SK-MEL-5 (cell line): ENCODE results near the gene FOXN3. TPM values are rescaled to one million over a fixed set of nuclear protein-coding genes. Genes with fewer than 3 reads are reported as not detected.
"Not testable (repeated sequence)": the region's sequence is repeated elsewhere in the genome, so short reads cannot be mapped to it uniquely, and the experiment has no call there.

Experiments used
- DNase-seq: peaks from one replicate; pipeline ENCODE4 v3.0.0-alpha.2; 2016; ENCODE audit warnings: low read depth, low spot score
- in situ Hi-C: cut with HindIII; loops from 2 replicates; pipeline ENCODE4 v1.10.0; 2016; ENCODE audit warnings: low sequenced_read_pairs, high pct_unique_total_duplicates, low pct_unique_long_range_greater_than_20kb
- total RNA-seq: library from RNA; depleted of rRNA; stranded (reverse); fragments of >200 nt; shearing (Covaris generic); gene quantifications from 2 replicates; pipeline ENCODE4 v1.2.3, GENCODE V29; 2014

Gene FOXN3
- total RNA-seq, 1 experiment from 2014 or later: 6.2 TPM

GRCh38 chr14:89221109-89221810 lies 195.8 kb downstream of the FOXN3 start:
- no peak for DNase-seq
- in situ Hi-C loops: no loop called here

DNA sequence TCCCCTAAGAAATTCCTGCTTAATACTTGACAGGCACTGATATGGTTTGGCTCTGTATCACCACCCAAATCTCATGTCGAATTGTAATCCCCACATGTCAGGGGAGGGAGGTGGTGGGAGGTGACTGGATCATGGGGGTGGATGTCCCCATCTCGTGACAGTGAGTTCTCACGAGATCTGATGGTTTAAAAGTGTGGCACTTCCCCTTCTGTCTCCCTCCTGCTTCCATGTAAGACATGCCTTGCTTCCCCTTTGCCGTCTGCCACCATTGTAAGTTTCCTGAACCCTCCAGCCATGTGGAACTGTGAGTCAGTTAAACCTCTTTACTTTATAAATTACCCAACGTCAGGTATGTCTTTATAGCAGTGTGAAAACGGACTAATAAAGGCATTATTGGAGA lies 198.0 kb downstream of the FOXN3 start:
- in situ Hi-C loops: no loop called here
- no peak for DNase-seq

DNA sequence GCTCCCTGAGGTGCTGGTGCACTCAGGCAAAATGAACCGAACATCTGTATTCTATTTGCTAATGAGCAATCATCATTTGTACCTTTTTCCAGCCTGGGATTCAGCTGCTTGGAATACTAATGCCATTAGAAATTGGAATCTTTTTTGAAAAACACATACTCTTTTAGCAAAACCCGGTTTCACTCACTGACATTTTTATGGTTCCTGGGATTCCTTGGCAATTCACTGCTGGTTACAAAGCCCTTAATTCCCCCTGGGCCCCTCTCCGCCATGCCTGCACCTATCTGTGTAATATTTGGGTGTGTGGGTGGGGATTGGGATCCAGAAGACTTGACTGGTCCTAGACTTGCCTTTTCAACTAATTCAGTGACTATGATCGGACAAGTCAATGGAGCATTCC lies 199.1 kb downstream of the FOXN3 start:
- in situ Hi-C loops: no loop called here
- DNase-seq: no peak

- DNase-seq: no peak
- in situ Hi-C loops: no loop called here
Measured at GRCh38 chr14:89215531-89215930, 201.5 kb downstream of the FOXN3 start.

DNA sequence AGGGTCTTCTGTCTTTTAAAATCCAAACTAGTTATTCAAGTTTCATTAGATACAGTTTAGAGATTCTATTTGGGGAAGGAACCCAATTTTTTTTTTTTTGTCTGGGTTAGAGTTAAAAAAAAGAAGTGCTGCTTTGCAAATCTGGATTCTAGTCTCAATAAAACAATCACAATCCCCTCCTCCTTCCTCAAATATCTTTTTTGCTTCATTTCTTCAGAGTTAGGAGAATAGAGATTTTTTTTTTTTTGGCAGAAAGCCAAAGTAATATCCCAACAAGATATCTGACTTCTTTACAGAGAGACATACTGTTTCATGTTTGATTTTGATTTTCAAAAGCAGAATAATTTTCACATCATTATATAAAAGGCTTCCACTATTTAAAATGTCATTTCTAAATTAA lies 201.9 kb downstream of the FOXN3 start:
- DNase-seq: no peak
- in situ Hi-C loops: no loop called here

DNA sequence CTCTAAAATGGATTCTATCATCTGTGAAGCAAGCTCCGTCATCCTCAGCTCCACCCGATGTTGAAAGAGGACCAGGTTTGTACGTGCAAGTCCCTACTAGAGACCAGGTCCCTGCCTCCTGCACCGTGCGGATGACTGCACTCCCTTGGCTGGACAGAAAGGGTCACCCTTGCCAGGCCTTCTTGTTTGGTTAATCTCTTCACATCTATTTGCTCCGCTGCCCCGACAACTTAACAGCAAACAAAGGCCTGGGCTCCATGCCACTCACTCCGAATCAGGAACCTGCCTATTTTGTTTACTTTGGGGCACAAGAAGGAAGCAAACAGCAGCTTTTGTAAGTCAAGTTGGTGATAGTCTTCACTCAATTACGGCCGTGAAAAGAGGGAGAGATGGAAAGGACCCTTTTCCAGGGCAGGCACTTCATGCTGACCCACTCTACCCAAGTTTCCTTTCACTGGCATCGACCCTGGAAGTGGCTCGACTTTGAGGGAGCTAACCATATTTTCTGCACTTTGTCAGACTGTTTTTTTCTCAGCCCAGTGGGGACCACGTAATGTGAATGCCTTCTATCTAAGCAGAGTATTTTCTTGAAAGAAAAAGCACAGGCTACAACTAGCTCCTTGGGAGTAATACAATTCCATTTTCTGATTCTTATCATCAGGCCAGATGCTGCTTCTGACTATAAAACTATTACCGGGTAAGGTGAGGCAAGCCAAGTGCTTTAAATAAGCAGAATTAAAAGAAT lies 202.6 kb downstream of the FOXN3 start:
- in situ Hi-C loops: no loop called here

GRCh38 chr14:89212386-89213235 lies 204.4 kb downstream of the FOXN3 start:
- in situ Hi-C loops: no loop called here
- DNase-seq: no peak

More for the DNA sequence above, 202.6 kb downstream of the FOXN3 start:
- no peak for DNase-seq

DNA sequence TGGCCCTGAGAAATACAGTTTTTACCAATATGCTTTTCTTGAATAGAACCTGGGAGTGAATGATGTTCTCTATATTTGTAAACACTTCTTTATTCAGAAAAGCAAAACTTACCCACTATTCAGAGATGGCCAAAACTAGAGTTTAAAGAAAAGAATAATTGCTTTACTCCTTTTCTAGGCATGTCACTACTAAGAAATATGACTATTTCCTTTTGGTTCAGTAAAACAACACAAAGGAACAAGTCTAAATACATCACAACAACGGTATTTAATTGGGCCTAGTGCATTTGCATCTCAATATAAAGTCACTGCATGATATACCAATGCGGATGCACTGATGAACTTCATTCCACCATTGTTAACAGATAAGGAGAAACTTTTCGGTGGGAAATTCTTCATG lies 207.5 kb downstream of the FOXN3 start:
- in situ Hi-C loops: no loop called here
- DNase-seq: no peak

DNA sequence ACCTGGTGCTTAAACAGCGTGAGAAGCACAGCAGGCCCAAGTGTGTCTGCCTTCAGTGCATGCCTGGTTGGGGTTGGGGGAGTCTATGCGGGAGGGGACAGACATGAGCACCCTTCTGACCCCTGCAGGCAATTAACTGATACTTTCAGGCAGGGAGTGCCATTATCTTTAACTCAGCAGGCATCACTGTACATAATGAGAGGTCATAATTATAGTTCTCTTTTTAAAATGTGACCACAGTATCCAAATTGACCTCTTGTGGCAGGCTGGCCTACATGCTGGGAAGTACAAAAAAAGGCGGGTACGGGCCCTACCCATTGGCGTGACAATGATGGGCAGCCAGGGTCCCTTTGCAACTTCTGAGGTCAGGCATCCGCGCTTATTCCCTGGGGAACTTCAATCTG lies 209.1 kb downstream of the FOXN3 start:
- DNase-seq: no peak
- in situ Hi-C loops: no loop called here

DNA sequence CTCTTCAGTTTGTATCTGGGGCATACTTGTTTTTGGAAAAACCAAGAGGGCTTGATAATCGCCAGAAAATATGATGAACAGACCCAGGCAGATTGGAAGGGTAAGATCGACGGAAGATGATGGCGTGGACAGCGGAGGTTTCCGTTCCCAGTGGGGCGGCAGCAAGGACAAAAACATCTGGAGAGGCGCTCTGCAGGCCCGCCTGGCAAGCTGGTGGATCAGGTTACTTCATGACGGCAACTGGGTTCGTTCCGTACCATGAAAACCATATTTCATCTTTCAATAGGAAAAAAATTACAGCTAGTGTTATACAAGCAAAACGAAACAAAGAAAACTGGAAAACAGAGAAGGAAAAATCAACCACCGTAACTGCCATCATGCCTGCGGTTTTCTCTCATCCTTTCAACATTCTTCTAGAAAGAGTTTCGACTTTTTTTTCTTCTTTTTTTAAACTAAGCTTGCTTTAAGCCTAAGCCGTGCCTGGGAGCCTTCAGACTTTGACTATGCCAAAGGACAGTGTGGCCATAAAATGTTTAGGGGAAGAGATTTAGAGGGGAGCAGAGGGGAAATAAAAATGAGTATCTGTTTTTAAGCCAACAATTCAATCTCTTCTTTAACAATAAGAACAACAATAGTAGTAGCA lies 210.5 kb downstream of the FOXN3 start:
- in situ Hi-C loops: no loop called here
- no peak for DNase-seq

GRCh38 chr14:89205137-89205740 lies 211.8 kb downstream of the FOXN3 start:
- DNase-seq: no peak
- in situ Hi-C loops: no loop called here

DNA sequence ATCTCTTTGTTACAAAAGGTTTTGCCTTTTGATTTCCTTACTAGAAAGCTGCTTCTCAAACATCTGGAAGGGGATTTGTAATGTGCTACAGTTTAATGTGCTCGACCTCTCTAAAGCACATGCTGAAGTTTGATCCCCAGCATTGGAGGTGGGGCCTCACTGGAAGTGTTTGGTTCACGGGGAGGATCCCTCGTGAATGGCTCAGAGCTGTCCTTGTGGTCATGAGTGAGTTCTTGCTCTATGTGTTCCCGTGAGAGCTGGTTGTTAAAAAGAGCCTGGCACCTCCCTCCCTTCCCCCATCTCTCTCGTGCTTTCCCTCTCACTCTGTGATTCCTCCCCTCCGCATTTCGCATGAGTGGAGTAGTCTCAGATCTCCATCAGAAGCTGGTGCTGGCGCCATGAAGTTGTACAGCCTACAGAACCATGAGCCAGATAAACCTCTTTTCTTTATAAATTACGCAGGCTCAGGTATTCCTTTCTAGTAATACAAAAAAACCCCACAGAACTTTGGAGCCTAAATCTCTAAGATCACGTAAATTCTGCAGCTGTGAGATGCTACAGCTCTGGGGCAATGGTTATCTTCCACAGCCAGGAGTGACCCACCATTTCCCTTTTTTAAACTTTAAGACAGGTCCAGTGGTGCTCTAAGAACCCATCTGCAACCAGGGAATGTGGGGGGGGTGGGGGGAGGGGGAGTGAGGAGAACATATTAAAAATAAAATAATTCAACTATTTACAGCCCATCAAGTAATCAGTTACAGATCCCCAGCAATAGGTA lies 214.4 kb downstream of the FOXN3 start:
- in situ Hi-C loops: no loop called here
- no peak for DNase-seq

DNA sequence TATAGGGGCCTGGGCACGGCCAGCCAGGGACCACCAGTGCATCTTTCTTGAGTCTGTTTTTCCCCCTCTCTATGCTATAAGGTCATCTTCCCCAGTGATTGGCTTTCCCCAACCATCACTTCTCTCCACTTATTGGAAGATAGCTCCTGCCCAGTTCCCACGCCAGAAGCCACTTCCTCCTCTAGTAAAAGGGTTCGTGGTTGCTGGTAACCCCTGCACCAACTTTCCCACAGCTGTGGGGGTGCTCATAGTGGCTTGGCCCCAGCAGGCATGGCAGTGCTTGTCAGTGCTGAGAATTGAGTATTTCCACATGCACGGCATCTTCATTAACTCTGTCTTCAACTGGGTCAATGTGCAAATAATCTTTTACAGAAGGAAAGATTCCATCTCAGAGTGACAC lies 215.4 kb downstream of the FOXN3 start:
- no peak for DNase-seq
- in situ Hi-C loops: no loop called here

GRCh38 chr14:89199357-89199756 lies 217.7 kb downstream of the FOXN3 start:
- in situ Hi-C loops, DNase-seq: not testable (repeated sequence)

GRCh38 chr14:89198544-89199329 lies 218.3 kb downstream of the FOXN3 start:
- in situ Hi-C loops: no loop called here
- DNase-seq: no peak

- DNase-seq: no peak
- in situ Hi-C loops: no loop called here
Measured at GRCh38 chr14:89197623-89198022, 219.4 kb downstream of the FOXN3 start.
